Measurements from ENCODE around the gene HEXD.

- TF ChIP-seq POLR2A (IDR thresholded peaks at IDR 0.05) (no peak), CTCF (IDR thresholded peaks at IDR 0.05) (no peak)
Observed at GRCh38 chr17:82408938-82409318, 9.2 kb upstream of the HEXD start.
